Glutamatergic neuron (in vitro differentiated cells): Measurements from ENCODE around the gene STKLD1. TPM values are rescaled to one million over a fixed set of nuclear protein-coding genes. Genes with fewer than 3 reads are reported as not detected.

Experiments used
- DNase-seq: peaks from one replicate; pipeline ENCODE4 v3.0.0; 2022
- H3K27ac Mint-ChIP-seq: one replicate; pipeline ENCODE4 v1.8.0; 2020; ENCODE audit warnings: mild to moderate bottlenecking, mixed read lengths, inconsistent platforms; ENCODE audit not compliant: unreplicated experiment
- H3K27me3 Mint-ChIP-seq: one replicate; pipeline ENCODE4 v1.8.0; 2020; ENCODE audit warnings: mild to moderate bottlenecking, moderate library complexity, mixed read lengths, inconsistent platforms; ENCODE audit not compliant: unreplicated experiment
- H3K36me3 Mint-ChIP-seq: one replicate; pipeline ENCODE4 v1.8.0; 2020; ENCODE audit warnings: mild to moderate bottlenecking, mixed read lengths, inconsistent platforms; ENCODE audit not compliant: unreplicated experiment
- H3K4me1 Mint-ChIP-seq: one replicate; pipeline ENCODE4 v1.8.0; 2020; ENCODE audit warnings: mild to moderate bottlenecking, low read depth, mixed read lengths, inconsistent platforms; ENCODE audit not compliant: unreplicated experiment
- H3K4me3 Mint-ChIP-seq: one replicate; pipeline ENCODE4 v1.8.0; 2020; ENCODE audit warnings: mild to moderate bottlenecking, mixed read lengths, inconsistent platforms; ENCODE audit not compliant: unreplicated experiment
- H3K9me3 Mint-ChIP-seq: one replicate; pipeline ENCODE4 v1.8.0; 2020; ENCODE audit warnings: mild to moderate bottlenecking, moderate library complexity, mixed read lengths, inconsistent platforms; ENCODE audit not compliant: unreplicated experiment
- CTCF ChIP-seq: fragments of 200-600 bp; sonication (generic); IDR thresholded peaks from one replicate; pipeline ENCODE4 v1.5.0; 2021; ENCODE audit not compliant: partially characterized antibody, unreplicated experiment
- total RNA-seq: library from RNA; stranded (reverse); fragmentation: NEBNext Ultra II Directional; extraction: Animal tissue kit (Norgen Biotek cat#: 25700); gene quantifications from one replicate; pipeline ENCODE4 v1.2.1, GENCODE V29; 2021; ENCODE audit not compliant: unreplicated experiment

The STKLD1 gene
- total RNA-seq, 1 donor from 2014 or later: 2.6 TPM

- H3K27me3 Mint-ChIP-seq: peaks cover 11% of the 10 kb centered on the region
- TF ChIP-seq CTCF: no peak
- no peaks in the 10 kb centered on the region for H3K36me3 Mint-ChIP-seq
- H3K4me3 Mint-ChIP-seq: no peak overlapping the region
- peaks cover 4% of the 10 kb centered on the region for H3K9me3 Mint-ChIP-seq
- H3K27ac Mint-ChIP-seq: no peak overlapping the region
- no peak for DNase-seq
- H3K4me1 Mint-ChIP-seq: peaks cover 3% of the 10 kb centered on the region
Measured at GRCh38 chr9:133441571-133441970, 65.4 kb downstream of the STKLD1 start.

DNA sequence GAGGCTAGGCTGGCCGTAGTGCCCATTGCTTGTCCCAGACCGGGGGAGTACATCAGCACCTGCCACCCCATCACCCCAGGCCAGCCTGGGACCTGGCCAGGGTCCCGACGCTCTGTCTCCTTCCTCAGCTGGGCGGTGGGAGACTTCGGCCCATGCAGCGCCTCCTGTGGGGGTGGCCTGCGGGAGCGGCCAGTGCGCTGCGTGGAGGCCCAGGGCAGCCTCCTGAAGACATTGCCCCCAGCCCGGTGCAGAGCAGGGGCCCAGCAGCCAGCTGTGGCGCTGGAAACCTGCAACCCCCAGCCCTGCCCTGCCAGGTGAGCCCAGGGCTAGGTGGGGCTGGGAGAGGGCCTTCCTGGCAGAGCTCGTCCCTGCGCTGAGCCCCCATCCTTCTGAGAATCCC lies 67.1 kb downstream of the STKLD1 start:
- H3K4me1 Mint-ChIP-seq: peaks cover 3% of the 10 kb centered on the region
- peaks cover 11% of the 10 kb centered on the region for H3K27me3 Mint-ChIP-seq
- no peak for TF ChIP-seq CTCF
- H3K36me3 Mint-ChIP-seq: no peaks in the 10 kb centered on the region
- peaks cover 4% of the 10 kb centered on the region for H3K9me3 Mint-ChIP-seq
- DNase-seq: no peak
- H3K4me3 Mint-ChIP-seq: no peak overlapping the region
- no peak overlapping the region for H3K27ac Mint-ChIP-seq

- no peak overlapping the region for H3K27ac Mint-ChIP-seq
- H3K4me1 Mint-ChIP-seq: peaks cover 3% of the 10 kb centered on the region
- no peak for TF ChIP-seq CTCF
- no peak for DNase-seq
- H3K36me3 Mint-ChIP-seq: no peaks in the 10 kb centered on the region
- peaks cover 4% of the 10 kb centered on the region for H3K9me3 Mint-ChIP-seq
- H3K27me3 Mint-ChIP-seq: peaks cover 11% of the 10 kb centered on the region
- no peak overlapping the region for H3K4me3 Mint-ChIP-seq
Measured at GRCh38 chr9:133443982-133444381, 67.8 kb downstream of the STKLD1 start.

- Mint-ChIP-seq H3K27me3 (peaks cover 6% of the 10 kb centered on the region), H3K27ac (no peak overlapping the region), H3K9me3 (peaks cover 4% of the 10 kb centered on the region), H3K36me3 (no peaks in the 10 kb centered on the region), H3K4me3 (no peak overlapping the region), H3K4me1 (peaks cover 3% of the 10 kb centered on the region)
- TF ChIP-seq CTCF: no peak
- no peak for DNase-seq
Measured at GRCh38 chr9:133445293-133445969, 69.3 kb downstream of the STKLD1 start.

GRCh38 chr9:133448487-133448972 lies 72.4 kb downstream of the STKLD1 start:
- H3K36me3 Mint-ChIP-seq: no peaks in the 10 kb centered on the region
- H3K4me1 Mint-ChIP-seq: no peaks in the 10 kb centered on the region
- peaks cover 4% of the 10 kb centered on the region for H3K9me3 Mint-ChIP-seq
- no peak for DNase-seq
- H3K4me3 Mint-ChIP-seq: no peak overlapping the region
- TF ChIP-seq CTCF: no peak
- H3K27me3 Mint-ChIP-seq: peaks cover 3% of the 10 kb centered on the region
- H3K27ac Mint-ChIP-seq: no peak overlapping the region
